H9 (cell line): Measurements from ENCODE around the gene C4orf51. TPM values are rescaled to one million over a fixed set of nuclear protein-coding genes. Genes with fewer than 3 reads are reported as not detected.

ENCODE experiments used
- DNase-seq: peaks from one replicate; pipeline ENCODE4 v3.0.0-alpha.2; 2017
- H2AFZ ChIP-seq: one replicate; pipeline ENCODE4 v1.6.1; 2013; ENCODE audit warnings: mild to moderate bottlenecking, low read length, control low read depth, moderate library complexity
- H2AK5ac ChIP-seq: 2 replicates; pipeline ENCODE4 v1.6.1; 2013; ENCODE audit warnings: low read length, control low read depth, mixed read lengths; ENCODE audit not compliant: insufficient read length
- H2BK120ac ChIP-seq: one replicate; pipeline ENCODE4 v1.6.1; 2013; ENCODE audit warnings: low read depth, mild to moderate bottlenecking, low read length, control low read depth, inconsistent platforms; ENCODE audit not compliant: poor library complexity, severe bottlenecking
- H2BK12ac ChIP-seq: 2 replicates; pipeline ENCODE4 v1.6.1; 2013; ENCODE audit warnings: low read length, control low read depth, mixed read lengths, low read depth; ENCODE audit not compliant: insufficient read length
- H2BK15ac ChIP-seq: 2 replicates; pipeline ENCODE4 v1.6.1; 2013; ENCODE audit warnings: low read depth, low read length, control low read depth
- H2BK20ac ChIP-seq: one replicate; pipeline ENCODE4 v1.6.1; 2013; ENCODE audit warnings: low read depth, mild to moderate bottlenecking, low read length, control low read depth, inconsistent platforms; ENCODE audit not compliant: poor library complexity, severe bottlenecking
- H2BK5ac ChIP-seq: 2 replicates; pipeline ENCODE4 v1.6.1; 2013; ENCODE audit warnings: low read length, control low read depth, mixed read lengths; ENCODE audit not compliant: insufficient read length
- H3K14ac ChIP-seq: 2 replicates; pipeline ENCODE4 v1.6.1; 2013; ENCODE audit warnings: low read length, control low read depth; ENCODE audit not compliant: insufficient read depth
- H3K18ac ChIP-seq: 2 replicates; pipeline ENCODE4 v1.6.1; 2013; ENCODE audit warnings: low read depth, mild to moderate bottlenecking, mixed read lengths, low read length, control low read depth; ENCODE audit not compliant: insufficient read length
- H3K23ac ChIP-seq: 2 replicates; pipeline ENCODE4 v1.6.1; 2013; ENCODE audit warnings: low read length, control low read depth, mixed read lengths, low read depth; ENCODE audit not compliant: insufficient read length
- H3K23me2 ChIP-seq: 2 replicates; pipeline ENCODE4 v1.6.1; 2013; ENCODE audit warnings: low read depth, mild to moderate bottlenecking, mixed read lengths, low read length, control low read depth; ENCODE audit not compliant: insufficient read length, poor library complexity, severe bottlenecking
- H3K27ac ChIP-seq: 2 replicates; pipeline ENCODE4 v1.5.1; 2013; ENCODE audit warnings: low read length, control low read depth, mixed read lengths, low read depth; ENCODE audit not compliant: insufficient read length
- H3K27me3 ChIP-seq: 2 replicates; pipeline ENCODE4 v1.6.1; 2013; ENCODE audit warnings: low read length, control low read depth, inconsistent platforms; ENCODE audit not compliant: insufficient read depth
- H3K4ac ChIP-seq: 2 replicates; pipeline ENCODE4 v1.6.1; 2013; ENCODE audit warnings: low read depth, mild to moderate bottlenecking, control low read depth, inconsistent platforms, low read length, moderate library complexity
- H3K4me1 ChIP-seq: 2 replicates; pipeline ENCODE4 v1.6.1; 2013; ENCODE audit warnings: low read length, control low read depth, inconsistent platforms; ENCODE audit not compliant: insufficient read depth
- H3K4me2 ChIP-seq: 2 replicates; pipeline ENCODE4 v1.6.1; 2013; ENCODE audit warnings: low read length, control low read depth, mixed read lengths; ENCODE audit not compliant: insufficient read length, insufficient read depth
- H3K56ac ChIP-seq: 2 replicates; pipeline ENCODE4 v1.6.1; 2013; ENCODE audit warnings: low read depth, mild to moderate bottlenecking, mixed read lengths, low read length, control low read depth; ENCODE audit not compliant: insufficient read length
- H3K79me1 ChIP-seq: 2 replicates; pipeline ENCODE4 v1.6.1; 2013; ENCODE audit warnings: low read depth, mild to moderate bottlenecking, moderate library complexity, low read length, control low read depth, inconsistent platforms; ENCODE audit not compliant: insufficient read depth, poor library complexity, severe bottlenecking
- H3K79me2 ChIP-seq: 2 replicates; pipeline ENCODE4 v1.6.1; 2013; ENCODE audit warnings: low read length, control low read depth, inconsistent platforms; ENCODE audit not compliant: insufficient read depth
- H3K9ac ChIP-seq: 2 replicates; pipeline ENCODE4 v1.6.1; 2013; ENCODE audit warnings: low read length, control low read depth, mixed read lengths; ENCODE audit not compliant: insufficient read length; ENCODE audit errors: extremely low read depth
- H3K9me3 ChIP-seq: one replicate; pipeline ENCODE4 v1.6.1; 2013; ENCODE audit warnings: low read depth, low read length, inconsistent platforms; ENCODE audit not compliant: control insufficient read depth
- H3T11ph ChIP-seq: one replicate; pipeline ENCODE4 v1.6.1; 2013; ENCODE audit warnings: mild to moderate bottlenecking, low read length, control low read depth, inconsistent platforms
- H4K20me1 ChIP-seq: one replicate; pipeline ENCODE4 v1.6.1; 2013; ENCODE audit not compliant: control insufficient read depth, insufficient read length, insufficient read depth
- H4K5ac ChIP-seq: 2 replicates; pipeline ENCODE4 v1.6.1; 2013; ENCODE audit warnings: low read depth, mild to moderate bottlenecking, mixed read lengths, low read length, control low read depth; ENCODE audit not compliant: insufficient read length
- H4K8ac ChIP-seq: replicated peaks from 2 replicates; pipeline ENCODE4 v1.6.1; 2013; ENCODE audit warnings: low read length, control low read depth, mixed read lengths, low read depth; ENCODE audit not compliant: insufficient read length
- H4K91ac ChIP-seq: 2 replicates; pipeline ENCODE4 v1.6.1; 2013; ENCODE audit warnings: low read depth, mild to moderate bottlenecking, moderate library complexity, mixed read lengths, low read length, control low read depth; ENCODE audit not compliant: insufficient read length
- H3K27ac Mint-ChIP-seq, 3 experiments: 2 replicates in 2 of 3; 3 replicates in 1 of 3; pipeline ENCODE4 v1.8.0; 2020 to 2021; ENCODE audit warnings: mixed read lengths in 3 of 3, mild to moderate bottlenecking in 1 of 3, moderate library complexity in 1 of 3
- H3K27me3 Mint-ChIP-seq: 2 replicates; pipeline ENCODE4 v1.8.0; 2021; ENCODE audit warnings: low read depth, mild to moderate bottlenecking, moderate library complexity, mixed read lengths
- H3K36me3 Mint-ChIP-seq, 3 experiments: 2 replicates in 2 of 3; 3 replicates in 1 of 3; pipeline ENCODE4 v1.8.0; 2020 to 2021; ENCODE audit warnings: low read depth in 3 of 3, mixed read lengths in 3 of 3; ENCODE audit not compliant: insufficient read depth in 1 of 3
- H3K4me1 Mint-ChIP-seq, 2 experiments: 2 replicates each; pipeline ENCODE4 v1.8.0; 2020; ENCODE audit warnings: mixed read lengths in 2 of 2
- H3K4me3 Mint-ChIP-seq, 2 experiments: 2 replicates in 1 of 2; 3 replicates in 1 of 2; pipeline ENCODE4 v1.8.0; 2020 to 2021; ENCODE audit warnings: mild to moderate bottlenecking in 2 of 2, mixed read lengths in 2 of 2, moderate library complexity in 1 of 2
- H3K9me3 Mint-ChIP-seq, 2 experiments: 2 replicates in 1 of 2; 3 replicates in 1 of 2; pipeline ENCODE4 v1.8.0; 2020; ENCODE audit warnings: mild to moderate bottlenecking in 2 of 2, mixed read lengths in 2 of 2, moderate library complexity in 1 of 2
- WGBS: extraction: QIAGEN DNeasy Blood & Tissue Kit; methylation state at CpG from one replicate; pipeline ENCODE4 v1.1.7; 2013; ENCODE audit warnings: missing lambda C conversion rate, low lambda C conversion rate, mixed read lengths; ENCODE audit not compliant: insufficient read length; ENCODE audit errors: extremely low coverage; 5-methylcytosine and 5-hydroxymethylcytosine counted together
- total RNA-seq: library from RNA; stranded (reverse); gene quantifications from 2 replicates; pipeline ENCODE4 v1.2.1, GENCODE V29; 2021
- TF ChIP-seq, protein P1 (sequence below): fragments of 200-600 bp; sonication (generic); conservative IDR thresholded peaks from 3 replicates; pipeline ENCODE4 v1.8.0; 2021; ENCODE audit warnings: antibody characterized with exemption, mild to moderate bottlenecking

Gene C4orf51
- total RNA-seq, 1 experiment from 2014 or later = 6.0 TPM

DNA sequence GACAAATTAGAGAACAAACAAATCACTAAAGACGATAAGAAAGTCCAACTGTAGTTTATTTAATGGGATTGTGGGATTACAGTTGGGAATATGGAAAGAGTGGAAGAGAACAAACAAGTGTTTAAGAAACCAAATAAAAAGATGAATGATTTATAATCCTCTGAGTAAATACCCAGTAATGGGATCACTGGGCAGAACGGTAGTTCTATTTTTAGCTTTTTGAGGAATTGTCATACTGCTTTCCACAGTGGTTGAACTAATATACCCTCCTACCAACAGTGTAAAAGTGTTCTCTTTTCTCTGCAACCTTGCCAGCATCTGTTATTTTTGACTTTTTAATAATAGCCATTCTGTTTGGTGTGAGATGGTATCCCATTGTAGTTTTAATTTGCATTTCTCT, 15.0 kb downstream of the C4orf51 start:
- peaks cover 17 to 34% (median 27%) of the 10 kb centered on the region in 3 experiments for H3K36me3 Mint-ChIP-seq
- TF ChIP-seq, protein P1, sequence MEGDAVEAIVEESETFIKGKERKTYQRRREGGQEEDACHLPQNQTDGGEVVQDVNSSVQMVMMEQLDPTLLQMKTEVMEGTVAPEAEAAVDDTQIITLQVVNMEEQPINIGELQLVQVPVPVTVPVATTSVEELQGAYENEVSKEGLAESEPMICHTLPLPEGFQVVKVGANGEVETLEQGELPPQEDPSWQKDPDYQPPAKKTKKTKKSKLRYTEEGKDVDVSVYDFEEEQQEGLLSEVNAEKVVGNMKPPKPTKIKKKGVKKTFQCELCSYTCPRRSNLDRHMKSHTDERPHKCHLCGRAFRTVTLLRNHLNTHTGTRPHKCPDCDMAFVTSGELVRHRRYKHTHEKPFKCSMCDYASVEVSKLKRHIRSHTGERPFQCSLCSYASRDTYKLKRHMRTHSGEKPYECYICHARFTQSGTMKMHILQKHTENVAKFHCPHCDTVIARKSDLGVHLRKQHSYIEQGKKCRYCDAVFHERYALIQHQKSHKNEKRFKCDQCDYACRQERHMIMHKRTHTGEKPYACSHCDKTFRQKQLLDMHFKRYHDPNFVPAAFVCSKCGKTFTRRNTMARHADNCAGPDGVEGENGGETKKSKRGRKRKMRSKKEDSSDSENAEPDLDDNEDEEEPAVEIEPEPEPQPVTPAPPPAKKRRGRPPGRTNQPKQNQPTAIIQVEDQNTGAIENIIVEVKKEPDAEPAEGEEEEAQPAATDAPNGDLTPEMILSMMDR = no peak
- no peak overlapping the region for H3K14ac ChIP-seq
- H4K8ac ChIP-seq = no peak overlapping the region
- no peak overlapping the region for H2BK15ac ChIP-seq
- H3K27ac ChIP-seq = no peak overlapping the region
- no peaks in the 10 kb centered on the region for H3K23me2 ChIP-seq
- no peak overlapping the region for H3T11ph ChIP-seq
- DNase-seq = no peak
- H2BK5ac ChIP-seq = no peak overlapping the region
- no peaks in the 10 kb centered on the region for H3K79me1 ChIP-seq
- no peak overlapping the region for H2BK12ac ChIP-seq
- H4K5ac ChIP-seq = no peak overlapping the region
- WGBS = no CpG with 5 or more reads among the region's 2 CpGs
- no peak overlapping the region for H3K4ac ChIP-seq
- no peak overlapping the region for H4K91ac ChIP-seq
- H2AK5ac ChIP-seq = no peak overlapping the region
- no peak overlapping the region; a peak in 1 of 5 replicates for H3K4me3 Mint-ChIP-seq
- peaks cover 0 to 18% of the 10 kb centered on the region in 2 experiments; a peak in 2 of 4 replicates for H3K4me1 Mint-ChIP-seq
- H3K23ac ChIP-seq = no peak overlapping the region
- no peak overlapping the region for H3K9ac ChIP-seq
- no peak overlapping the region for H3K18ac ChIP-seq
- no peak overlapping the region for H2BK20ac ChIP-seq
- no peak overlapping the region for H3K27ac Mint-ChIP-seq
- no peak overlapping the region for H2BK120ac ChIP-seq
- no peaks in the 10 kb centered on the region for H3K4me1 ChIP-seq
- no peaks in the 10 kb centered on the region for H4K20me1 ChIP-seq
- H3K9me3 Mint-ChIP-seq = peaks cover 32 to 42% of the 10 kb centered on the region in 2 experiments
- H2AFZ ChIP-seq = no peak overlapping the region
- no peaks in the 10 kb centered on the region for H3K27me3 Mint-ChIP-seq
- H3K27me3 ChIP-seq = no peaks in the 10 kb centered on the region
- H3K56ac ChIP-seq = no peak overlapping the region
- H3K9me3 ChIP-seq = no peaks in the 10 kb centered on the region
- no peaks in the 10 kb centered on the region for H3K79me2 ChIP-seq
- H3K4me2 ChIP-seq = no peak overlapping the region
